CD4-positive, alpha-beta T cell treated with Interleukin-15 for 4 hours (primary cell): ENCODE measurements around the gene KCTD21.

Experiments
- DNase-seq: peaks from one replicate; pipeline ENCODE4 v3.0.0-alpha.2; 2020; ENCODE audit warnings: low spot score

The KCTD21 gene

DNA sequence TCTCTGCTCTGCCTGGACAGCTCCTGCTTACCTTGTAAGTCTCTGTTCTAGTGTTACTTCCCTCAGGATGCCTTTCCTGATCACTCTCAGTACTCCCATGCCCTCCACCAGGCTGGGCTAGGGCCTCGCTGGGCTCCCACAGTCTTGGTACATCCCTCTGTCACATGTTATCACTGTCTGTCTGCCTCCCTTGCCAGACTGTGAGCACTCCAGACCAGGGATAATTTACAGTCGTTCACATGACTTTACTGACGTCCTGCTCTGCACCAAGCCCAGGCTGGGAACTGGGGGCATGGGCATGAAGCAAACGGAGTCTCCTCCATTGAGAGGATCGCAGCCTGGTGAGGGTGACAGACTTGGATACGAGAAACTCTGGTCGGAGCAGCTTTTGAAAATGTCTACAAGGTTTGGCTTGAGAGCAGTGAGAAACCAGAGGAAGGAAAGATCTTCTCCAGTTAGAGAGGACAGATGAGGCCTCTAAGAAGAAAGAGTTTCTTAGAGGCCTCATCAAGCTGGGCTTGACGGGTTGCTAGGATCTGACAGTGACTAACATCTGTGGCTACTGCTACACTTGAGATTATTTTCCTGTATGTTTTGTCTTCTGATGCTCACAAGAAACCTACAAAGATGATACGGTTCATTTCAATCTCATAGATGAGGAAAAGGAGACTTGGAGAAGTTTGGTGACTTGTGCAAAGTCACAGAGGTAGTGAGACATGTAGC lies 12.8 kb upstream of the KCTD21 start:
- peak; percentile 17 for DNase-seq

DNA sequence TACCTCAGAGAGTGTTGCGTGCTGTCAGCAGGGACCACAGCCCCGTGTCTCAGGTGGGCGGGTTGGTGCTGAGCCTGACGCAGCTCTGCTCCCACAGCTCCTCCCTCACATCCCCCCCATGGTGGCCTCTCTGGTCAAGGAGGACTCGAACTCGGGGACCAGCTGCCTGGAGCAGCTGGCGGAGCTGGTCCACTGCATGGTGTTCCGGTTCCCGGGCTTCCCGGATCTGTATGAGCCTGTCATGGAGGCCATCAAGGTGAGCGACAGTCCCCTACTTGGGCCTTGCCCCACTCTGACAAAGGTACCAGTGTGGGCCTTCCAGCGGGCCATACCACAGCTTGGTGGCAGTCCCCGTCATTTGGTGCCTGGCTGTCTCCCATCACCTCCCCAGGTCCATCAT lies 12.1 kb upstream of the KCTD21 start:
- DNase-seq: no peak

DNA sequence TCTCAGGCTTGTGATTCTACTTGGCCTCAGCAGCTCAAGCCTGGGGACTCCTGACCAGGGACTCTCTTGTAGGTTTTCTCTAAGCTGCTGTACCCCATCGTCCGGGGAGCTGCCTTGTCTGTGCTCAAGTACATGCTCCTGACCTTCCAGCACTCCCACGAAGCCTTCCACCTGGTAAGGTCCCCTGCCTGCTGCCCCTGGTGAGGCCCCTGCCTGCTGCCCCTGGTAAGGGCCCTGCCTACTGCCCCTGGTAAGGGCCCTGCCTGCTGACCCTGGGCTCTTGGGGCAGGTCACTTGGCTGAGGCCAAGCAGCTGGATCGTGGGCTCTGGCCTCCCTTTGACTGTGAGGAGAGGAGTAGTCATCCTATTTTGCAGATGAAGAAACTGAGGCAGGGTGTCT lies 11.6 kb upstream of the KCTD21 start:
- DNase-seq: no peak

DNA sequence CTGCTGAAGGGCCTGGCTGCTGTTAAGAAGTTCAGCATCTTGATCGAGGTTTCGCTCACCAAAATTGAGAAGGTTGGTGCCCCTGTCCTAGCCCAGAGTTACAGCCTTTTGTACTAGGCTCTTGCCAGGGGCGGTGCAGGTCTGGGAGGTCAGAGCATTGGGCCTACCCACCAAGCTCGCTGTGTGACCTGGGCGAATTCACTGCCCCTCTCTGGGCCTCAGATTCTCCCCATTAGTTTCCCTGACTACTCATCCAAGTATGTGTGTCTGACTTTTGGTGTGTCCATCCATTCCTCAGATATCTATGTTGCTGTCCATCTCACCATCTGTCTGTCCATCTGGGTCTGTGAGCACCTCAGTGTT lies 11.2 kb upstream of the KCTD21 start:
- DNase-seq: no peak

DNA sequence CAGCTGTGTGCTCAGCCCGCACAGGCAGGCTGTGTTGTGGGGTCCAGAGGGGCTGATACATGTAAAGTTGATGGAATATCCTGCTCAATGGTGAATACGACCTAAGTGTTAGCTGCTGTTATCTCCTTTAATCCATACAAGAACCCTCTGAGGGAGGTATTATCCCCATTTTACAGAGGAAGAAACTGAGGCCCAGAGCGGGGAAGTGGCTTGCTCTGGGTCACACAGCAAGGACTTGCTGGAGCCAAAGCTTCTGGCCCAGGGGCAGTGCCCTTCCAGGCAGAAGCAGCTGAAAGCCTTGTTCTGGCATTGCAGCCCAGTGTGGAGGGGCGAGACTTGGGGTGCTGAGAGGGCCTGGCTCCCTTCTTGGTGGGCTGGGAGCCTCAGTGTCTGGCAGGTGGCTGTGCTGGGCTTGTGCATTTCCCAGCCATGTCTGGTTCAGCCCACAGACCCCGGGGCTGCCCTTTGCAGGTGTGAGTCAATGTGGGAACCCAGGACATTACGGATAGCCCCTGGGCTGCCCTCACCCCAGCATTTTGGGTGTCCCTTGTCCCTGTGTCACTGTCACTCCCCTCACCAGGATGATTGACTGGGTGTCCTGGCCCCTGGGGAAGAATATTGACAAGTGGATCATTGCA lies 10.7 kb upstream of the KCTD21 start:
- DNase-seq: no peak

DNA sequence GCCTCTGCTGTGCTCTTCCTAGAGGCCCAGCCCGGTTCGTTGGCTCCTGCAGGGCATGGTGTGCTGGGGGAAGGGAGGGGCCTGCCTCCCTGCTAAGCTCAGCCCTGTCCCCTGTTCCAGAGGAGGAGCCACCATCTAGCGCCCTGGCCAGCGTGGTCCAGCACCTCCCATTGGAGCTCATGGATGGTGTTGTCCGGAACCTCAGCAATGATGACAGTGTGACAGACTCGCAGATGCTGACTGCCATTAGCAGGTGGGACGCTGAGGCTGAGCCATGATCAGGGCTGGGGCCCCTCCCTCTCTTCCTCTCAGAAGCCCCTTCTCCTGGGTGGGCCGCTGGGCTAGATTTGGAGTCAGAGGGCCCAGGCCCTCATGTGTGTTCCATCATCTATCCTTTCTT lies 9.4 kb upstream of the KCTD21 start:
- no peak for DNase-seq

DNA sequence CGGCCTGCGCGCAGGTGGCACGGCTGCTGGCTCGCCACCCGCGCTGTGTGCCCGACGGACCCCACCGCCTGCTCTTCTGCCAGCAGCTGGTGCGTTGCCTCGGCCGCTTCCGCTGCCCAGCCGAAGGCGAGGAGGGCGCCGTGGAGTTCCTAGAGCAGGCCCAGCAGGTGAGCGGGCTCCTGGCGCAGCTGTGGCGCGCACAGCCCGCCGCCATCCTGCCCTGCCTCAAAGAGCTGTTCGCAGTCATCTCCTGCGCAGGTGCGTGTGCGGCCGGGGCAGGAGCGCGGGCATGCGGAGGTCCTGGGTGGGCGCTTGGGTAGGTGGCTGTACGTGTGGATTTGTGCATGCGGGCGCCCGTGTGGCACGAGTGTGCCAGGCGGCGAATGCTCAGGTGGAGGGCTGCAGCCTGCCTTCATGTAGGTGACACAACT lies 8.2 kb upstream of the KCTD21 start:
- DNase-seq: no peak

DNA sequence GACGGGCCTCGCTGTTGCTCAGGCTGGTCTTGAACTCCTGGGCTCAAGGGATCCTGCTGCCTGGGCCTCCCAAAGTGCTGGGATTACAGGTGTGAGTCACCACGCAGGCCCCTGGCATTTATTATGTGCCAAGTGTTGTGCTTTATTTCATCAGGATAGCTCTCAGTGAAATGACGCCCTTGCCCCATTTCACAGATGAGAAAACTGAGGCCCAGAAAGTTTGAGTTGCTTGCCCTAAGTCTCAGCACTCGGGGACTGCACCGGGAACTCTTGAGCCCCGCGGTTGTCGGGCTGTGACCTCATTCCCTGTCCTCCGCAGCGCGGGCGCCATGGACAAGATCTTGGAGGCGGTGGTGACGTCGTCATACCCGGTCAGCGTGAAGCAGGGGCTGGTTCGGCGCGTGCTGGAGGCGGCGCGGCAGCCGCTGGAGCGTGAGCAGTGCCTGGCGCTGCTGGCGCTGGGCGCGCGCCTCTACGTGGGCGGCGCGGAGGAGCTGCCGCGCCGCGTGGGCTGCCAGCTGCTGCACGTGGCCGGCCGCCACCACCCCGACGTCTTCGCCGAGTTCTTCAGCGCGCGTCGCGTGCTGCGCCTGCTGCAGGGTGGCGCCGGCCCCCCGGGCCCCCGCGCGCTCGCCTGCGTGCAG lies 7.6 kb upstream of the KCTD21 start:
- no peak for DNase-seq

DNA sequence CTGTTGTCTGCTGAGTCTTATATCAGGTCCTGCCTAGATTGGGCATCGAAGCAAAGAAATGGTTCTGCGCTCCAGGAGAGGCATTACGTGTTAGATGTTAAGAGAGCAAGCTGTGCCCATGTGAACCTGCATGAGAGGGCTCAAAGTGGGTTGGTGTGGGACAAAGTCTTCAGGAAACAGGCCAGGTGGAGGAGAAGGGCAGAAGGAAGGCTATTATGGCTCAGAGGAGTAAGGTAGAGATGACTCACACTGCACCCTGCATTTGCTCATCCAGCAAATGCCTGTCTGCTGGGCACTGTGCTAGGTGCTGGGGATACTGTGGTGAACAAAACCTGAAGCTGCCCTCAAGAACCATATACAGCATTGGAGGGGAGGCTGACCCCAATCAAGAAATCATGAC lies 6.1 kb upstream of the KCTD21 start:
- no peak for DNase-seq

DNA sequence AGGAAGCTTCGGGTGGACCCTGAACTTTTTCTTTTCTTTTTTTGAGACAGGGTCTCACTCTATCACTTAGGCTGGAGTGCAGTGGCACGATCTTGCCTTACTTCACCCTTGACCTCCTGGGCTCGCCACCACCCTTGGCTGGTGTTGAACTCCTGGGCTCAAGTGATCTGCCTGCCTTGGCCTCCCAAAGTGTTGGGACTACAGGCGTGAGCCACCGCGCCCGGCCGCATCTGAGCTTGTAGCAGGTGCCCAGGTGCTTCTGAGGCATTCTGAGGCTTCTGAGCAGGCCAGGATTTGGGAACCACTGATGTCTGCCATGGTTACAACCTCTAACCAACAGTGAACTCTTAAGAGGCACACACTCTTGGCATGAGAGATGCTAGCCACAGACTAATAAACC lies 5.4 kb upstream of the KCTD21 start:
- no peak for DNase-seq

DNA sequence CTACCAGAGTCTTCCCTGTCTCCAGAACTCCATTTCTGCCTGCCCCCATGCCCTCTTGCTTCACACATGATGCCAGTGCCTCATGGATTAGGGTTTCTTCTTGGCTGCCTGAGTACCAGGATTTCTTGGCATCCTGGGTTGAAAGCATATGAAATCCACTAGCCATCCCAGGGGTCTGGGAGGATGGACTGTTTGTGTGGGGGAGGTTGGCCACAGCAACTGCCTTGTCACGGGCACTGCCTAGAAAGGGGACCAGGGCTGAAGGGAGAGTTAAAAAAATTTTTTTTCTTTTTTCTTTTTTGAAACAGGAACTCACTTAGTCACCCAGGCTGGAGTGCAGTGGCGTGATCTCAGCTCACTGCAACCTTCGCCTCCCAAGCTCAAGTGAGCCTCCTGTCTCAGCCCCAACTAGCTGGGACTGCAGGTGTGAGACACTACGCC lies 4.5 kb upstream of the KCTD21 start:
- DNase-seq: peak; percentile 22

DNA sequence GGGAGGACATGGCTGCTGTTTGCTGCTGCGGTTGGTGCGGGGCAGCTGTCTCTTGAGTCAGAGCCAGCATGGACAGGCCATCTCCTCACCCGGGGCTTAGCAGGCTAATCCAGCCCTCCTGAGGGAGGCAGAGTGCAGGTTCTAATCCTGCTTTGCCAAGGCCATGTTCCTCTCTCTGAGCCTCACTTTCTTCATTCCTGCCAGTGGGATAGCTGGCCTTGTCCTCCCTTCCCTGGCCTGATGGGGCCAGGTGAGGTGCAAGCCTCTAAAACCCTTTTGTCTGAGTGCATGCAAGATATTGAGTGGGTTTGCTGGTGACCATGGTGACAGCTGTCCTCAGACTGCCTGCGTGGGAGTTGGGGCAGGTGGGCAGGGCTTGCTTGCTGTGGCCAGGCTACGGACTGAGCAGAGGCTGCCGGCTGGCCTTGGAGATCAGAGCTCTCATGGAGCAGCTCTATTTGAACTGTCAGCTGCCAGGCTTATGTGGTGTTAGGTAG lies 3.8 kb upstream of the KCTD21 start:
- no peak for DNase-seq

DNA sequence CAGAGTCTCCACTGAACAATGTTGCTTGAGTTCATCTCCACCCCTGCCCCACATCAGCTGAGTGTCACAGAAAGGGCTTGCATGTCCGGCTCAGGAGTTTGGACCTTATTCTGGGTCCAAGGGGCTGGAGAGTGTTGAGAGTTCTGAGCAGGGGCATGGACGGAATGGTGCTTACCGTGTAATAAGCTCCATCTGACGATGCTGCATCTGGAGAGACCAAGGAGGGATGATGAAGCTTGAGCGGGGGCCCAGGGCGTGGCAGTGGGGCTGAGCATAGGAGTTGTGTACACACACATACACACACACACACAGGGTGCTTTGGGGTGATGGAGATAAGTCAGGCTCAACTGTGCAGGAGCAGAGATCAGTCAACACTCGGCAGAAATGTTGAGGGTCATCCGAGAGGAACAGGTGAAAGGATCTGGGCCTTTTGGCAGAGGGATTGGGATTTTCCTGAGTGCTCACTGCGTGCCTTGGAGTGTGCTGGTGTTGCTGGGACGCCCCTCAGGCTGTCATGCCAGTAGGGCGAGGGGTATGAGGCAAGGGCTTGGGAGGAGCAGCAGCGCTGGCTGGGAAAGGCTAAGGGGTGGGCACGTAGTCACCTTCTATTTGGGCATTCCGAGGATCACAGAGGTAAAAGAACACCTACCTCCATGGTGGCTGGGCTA lies 2.6 kb upstream of the KCTD21 start:
- no peak for DNase-seq

DNA sequence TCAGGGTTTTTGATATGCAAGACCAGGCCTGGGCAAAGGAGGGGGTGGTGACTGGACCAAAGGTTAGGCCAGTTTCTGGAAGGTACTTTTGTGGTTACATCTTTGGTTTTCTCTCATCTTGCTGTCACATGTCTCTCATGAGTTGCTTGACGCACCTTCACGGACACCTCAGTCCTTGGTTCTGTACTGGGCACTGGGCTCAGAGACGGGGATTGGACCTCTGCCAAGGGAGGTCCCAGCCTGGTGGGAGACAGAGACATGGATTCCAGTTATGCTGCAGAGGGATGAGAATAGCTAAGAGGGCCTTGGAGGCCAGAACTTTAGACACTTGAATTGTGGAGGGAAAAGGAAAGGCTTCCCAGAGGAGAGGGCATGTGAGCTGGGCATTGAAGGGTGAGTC lies 1.9 kb upstream of the KCTD21 start:
- no peak for DNase-seq

DNA sequence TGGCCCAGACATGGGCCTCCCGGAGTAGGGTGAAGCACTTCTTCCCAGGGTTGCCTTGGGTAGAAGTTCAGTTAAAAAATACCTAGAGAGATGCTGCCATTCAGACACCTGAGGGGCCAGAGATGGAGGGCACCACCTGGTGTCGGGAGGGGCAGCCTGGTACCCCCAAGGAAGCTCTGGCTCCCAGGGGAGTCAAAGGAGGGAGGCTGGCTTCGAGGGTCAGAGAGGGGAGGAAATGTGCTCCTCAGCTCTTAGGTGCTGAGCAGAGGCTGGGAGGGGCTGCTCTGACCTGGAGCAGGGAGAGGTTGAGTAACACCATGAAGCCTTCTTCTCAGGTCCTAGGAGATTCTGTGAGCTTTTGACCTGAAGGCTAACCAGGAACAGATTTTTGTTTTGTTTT lies 1.4 kb upstream of the KCTD21 start:
- DNase-seq: no peak

DNA sequence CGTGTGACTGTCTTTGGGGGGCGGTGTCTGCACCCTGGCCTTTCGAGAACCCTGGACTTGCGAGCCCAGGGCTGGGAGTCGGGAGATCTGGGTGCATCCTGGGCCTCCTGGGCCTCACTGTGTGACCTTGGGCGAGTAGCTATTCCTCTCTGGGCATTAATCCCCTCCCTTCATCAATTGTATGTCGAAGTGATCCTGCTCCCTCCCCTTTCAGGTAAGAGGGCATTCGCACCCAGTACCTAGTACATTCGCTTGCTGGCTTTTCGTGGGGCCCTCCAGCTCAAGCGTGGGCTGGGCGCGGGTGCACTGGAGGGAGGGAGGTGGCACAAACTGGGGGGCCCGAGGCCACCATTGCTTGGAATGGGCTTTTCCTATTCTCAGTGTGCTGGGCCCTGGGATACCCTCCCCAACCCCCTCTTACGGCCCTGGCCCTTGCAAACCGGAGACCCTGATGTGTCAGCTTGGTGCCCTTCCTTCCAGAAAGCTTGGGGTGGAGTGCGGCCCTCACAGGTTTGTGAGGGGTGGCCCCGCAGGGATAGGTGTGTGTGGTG lies 823 bp upstream of the KCTD21 start:
- no peak for DNase-seq

DNA sequence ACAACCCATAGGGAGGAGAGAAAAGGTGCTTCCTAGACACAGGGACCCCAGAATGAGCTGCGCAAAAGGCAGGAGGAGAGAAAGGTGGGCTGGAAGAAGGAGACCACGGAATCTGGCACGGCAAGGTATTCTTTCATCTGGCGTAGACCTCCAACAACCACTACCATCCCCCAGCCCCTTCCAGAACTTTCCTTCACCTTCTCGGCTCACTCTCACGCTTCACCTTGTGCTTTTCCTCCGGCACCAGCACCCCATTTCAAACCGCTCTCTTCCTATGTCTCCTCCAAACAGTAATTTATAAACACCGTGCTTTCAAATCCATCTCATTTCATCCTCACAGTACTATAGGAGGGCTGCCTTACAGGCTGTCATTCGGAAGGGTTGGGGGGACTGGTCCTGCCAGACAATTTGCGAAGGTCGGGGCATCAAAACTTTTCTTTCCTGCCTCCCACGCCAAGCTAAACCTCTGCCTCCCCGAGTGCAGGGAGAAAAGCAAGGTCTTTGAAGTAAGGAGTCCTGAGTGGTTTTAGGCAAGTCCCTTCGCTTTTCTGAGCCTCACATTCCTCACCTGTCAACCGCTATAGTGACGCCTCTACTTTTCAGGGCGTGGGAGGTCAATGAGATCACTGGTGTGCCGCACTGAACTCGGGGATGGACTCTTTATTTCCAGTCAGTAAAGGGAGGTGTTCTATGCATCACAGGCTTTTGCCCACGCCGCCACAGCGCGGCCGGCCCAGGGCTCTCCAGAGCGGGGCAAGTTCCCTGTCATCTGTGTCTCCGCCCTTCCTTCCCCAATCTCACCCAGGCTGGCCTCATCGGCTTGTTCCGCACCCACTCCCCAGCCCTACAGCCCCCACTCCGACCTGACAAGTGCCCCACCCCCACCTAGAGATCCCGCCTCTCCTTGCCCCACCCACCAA lies 800 bp downstream of the KCTD21 start:
- peak; percentile 62 for DNase-seq

DNA sequence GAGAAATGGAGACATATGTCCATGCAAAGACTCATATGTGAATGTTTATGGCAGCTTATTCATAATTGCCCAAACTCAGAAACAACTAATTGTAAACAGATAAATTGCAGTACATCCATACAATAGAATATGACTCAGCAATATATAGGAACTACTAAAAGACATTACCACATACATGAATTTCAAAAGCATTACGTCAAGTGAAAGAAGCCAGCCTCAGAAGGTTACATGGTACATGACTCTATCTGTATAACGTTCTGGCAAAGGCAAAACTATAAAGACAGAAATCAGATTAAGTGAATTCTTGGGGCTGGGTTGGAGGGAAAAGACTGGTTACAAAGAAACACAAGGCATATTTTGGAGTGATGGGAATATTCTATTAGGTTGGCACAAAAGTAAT lies 7.2 kb downstream of the KCTD21 start:
- no peak for DNase-seq

DNA sequence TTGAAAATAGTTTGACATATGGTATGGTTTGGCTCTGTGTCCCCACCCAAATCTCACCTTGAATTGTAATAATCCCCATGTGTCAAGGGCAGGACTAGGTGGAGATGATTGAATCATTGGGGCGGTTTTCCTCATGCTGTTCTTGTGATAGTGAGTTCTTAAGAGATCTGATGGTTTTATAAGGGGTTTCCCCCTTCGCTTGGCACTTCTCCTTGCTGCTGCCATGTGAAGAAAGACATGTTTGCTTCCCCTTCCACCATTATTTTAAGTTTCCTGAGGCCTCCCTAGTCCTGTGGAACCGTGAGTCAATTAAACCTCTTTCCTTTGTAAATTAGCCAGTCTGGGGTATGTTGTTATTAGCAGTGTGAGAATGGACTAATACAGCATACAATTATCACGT lies 7.7 kb downstream of the KCTD21 start:
- DNase-seq: no peak

DNA sequence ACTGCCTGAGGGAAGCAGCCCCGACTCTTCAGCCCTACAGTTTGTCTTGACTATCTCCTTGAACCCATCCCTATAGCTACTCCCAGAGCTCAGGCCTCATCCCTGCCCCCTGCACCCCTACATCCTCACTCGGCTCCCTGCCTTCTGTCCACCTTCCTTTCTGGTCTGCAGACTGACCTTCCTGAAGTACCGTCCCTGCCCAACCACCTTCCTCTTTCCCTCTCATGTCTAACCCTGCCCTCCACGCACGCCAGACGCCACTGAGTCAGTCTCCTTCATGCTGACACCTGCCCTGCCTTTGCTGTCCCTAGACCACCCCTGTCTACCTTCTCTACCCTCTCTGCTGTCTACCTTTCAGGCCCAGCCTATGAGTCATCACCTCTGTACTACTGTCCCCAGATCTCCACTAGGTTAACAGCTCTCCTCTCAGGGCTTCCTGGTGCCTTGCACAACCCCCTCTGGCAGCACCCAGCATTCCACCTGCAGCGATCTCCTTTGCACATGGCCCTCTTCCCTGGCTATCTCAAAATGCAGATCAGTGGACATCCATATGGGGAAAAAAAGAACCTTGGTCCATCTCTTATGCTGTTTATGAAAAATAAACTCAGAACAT lies 8.9 kb downstream of the KCTD21 start:
- DNase-seq: no peak

DNA sequence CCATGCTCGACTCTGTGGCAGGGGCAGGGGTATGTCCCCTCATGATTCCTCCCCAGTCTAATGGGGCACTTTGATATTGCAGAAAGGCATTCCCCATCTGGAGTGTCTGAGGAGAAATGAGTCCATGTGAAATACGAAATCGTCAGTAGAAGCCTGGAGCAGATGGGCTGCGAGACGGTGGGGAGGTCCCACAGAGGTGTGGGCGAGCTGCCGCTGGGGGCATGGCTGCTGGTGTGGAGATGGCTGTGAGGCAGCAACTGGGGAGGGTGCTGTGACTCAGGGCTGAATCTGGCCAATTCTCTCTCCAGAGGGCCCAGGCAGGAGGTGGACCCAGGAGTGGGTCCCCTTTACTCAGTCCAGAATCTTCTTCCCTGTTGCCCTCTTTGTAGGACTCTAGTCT lies 11.2 kb downstream of the KCTD21 start:
- no peak for DNase-seq
